H9 (cell line): ENCODE data around the gene TANGO6. TPM values are rescaled to one million over a fixed set of nuclear protein-coding genes. Genes with fewer than 3 reads are reported as not detected.

Experiments used
- DNase-seq: peaks from one replicate; pipeline ENCODE4 v3.0.0-alpha.2; 2017
- H2AFZ ChIP-seq: one replicate; pipeline ENCODE4 v1.6.1; 2013; ENCODE audit warnings: mild to moderate bottlenecking, low read length, control low read depth, moderate library complexity
- H2AK5ac ChIP-seq: 2 replicates; pipeline ENCODE4 v1.6.1; 2013; ENCODE audit warnings: low read length, control low read depth, mixed read lengths; ENCODE audit not compliant: insufficient read length
- H2BK120ac ChIP-seq: one replicate; pipeline ENCODE4 v1.6.1; 2013; ENCODE audit warnings: low read depth, mild to moderate bottlenecking, low read length, control low read depth, inconsistent platforms; ENCODE audit not compliant: poor library complexity, severe bottlenecking
- H2BK12ac ChIP-seq: 2 replicates; pipeline ENCODE4 v1.6.1; 2013; ENCODE audit warnings: low read length, control low read depth, mixed read lengths, low read depth; ENCODE audit not compliant: insufficient read length
- H2BK15ac ChIP-seq: 2 replicates; pipeline ENCODE4 v1.6.1; 2013; ENCODE audit warnings: low read depth, low read length, control low read depth
- H2BK20ac ChIP-seq: one replicate; pipeline ENCODE4 v1.6.1; 2013; ENCODE audit warnings: low read depth, mild to moderate bottlenecking, low read length, control low read depth, inconsistent platforms; ENCODE audit not compliant: poor library complexity, severe bottlenecking
- H2BK5ac ChIP-seq: 2 replicates; pipeline ENCODE4 v1.6.1; 2013; ENCODE audit warnings: low read length, control low read depth, mixed read lengths; ENCODE audit not compliant: insufficient read length
- H3K14ac ChIP-seq: 2 replicates; pipeline ENCODE4 v1.6.1; 2013; ENCODE audit warnings: low read length, control low read depth; ENCODE audit not compliant: insufficient read depth
- H3K18ac ChIP-seq: 2 replicates; pipeline ENCODE4 v1.6.1; 2013; ENCODE audit warnings: low read depth, mild to moderate bottlenecking, mixed read lengths, low read length, control low read depth; ENCODE audit not compliant: insufficient read length
- H3K23ac ChIP-seq: 2 replicates; pipeline ENCODE4 v1.6.1; 2013; ENCODE audit warnings: low read length, control low read depth, mixed read lengths, low read depth; ENCODE audit not compliant: insufficient read length
- H3K23me2 ChIP-seq: 2 replicates; pipeline ENCODE4 v1.6.1; 2013; ENCODE audit warnings: low read depth, mild to moderate bottlenecking, mixed read lengths, low read length, control low read depth; ENCODE audit not compliant: insufficient read length, poor library complexity, severe bottlenecking
- H3K27ac ChIP-seq: 2 replicates; pipeline ENCODE4 v1.5.1; 2013; ENCODE audit warnings: low read length, control low read depth, mixed read lengths, low read depth; ENCODE audit not compliant: insufficient read length
- H3K27me3 ChIP-seq: 2 replicates; pipeline ENCODE4 v1.6.1; 2013; ENCODE audit warnings: low read length, control low read depth, inconsistent platforms; ENCODE audit not compliant: insufficient read depth
- H3K4ac ChIP-seq: 2 replicates; pipeline ENCODE4 v1.6.1; 2013; ENCODE audit warnings: low read depth, mild to moderate bottlenecking, control low read depth, inconsistent platforms, low read length, moderate library complexity
- H3K4me1 ChIP-seq: 2 replicates; pipeline ENCODE4 v1.6.1; 2013; ENCODE audit warnings: low read length, control low read depth, inconsistent platforms; ENCODE audit not compliant: insufficient read depth
- H3K4me2 ChIP-seq: 2 replicates; pipeline ENCODE4 v1.6.1; 2013; ENCODE audit warnings: low read length, control low read depth, mixed read lengths; ENCODE audit not compliant: insufficient read length, insufficient read depth
- H3K56ac ChIP-seq: 2 replicates; pipeline ENCODE4 v1.6.1; 2013; ENCODE audit warnings: low read depth, mild to moderate bottlenecking, mixed read lengths, low read length, control low read depth; ENCODE audit not compliant: insufficient read length
- H3K79me1 ChIP-seq: 2 replicates; pipeline ENCODE4 v1.6.1; 2013; ENCODE audit warnings: low read depth, mild to moderate bottlenecking, moderate library complexity, low read length, control low read depth, inconsistent platforms; ENCODE audit not compliant: insufficient read depth, poor library complexity, severe bottlenecking
- H3K79me2 ChIP-seq: 2 replicates; pipeline ENCODE4 v1.6.1; 2013; ENCODE audit warnings: low read length, control low read depth, inconsistent platforms; ENCODE audit not compliant: insufficient read depth
- H3K9ac ChIP-seq: 2 replicates; pipeline ENCODE4 v1.6.1; 2013; ENCODE audit warnings: low read length, control low read depth, mixed read lengths; ENCODE audit not compliant: insufficient read length; ENCODE audit errors: extremely low read depth
- H3K9me3 ChIP-seq: one replicate; pipeline ENCODE4 v1.6.1; 2013; ENCODE audit warnings: low read depth, low read length, inconsistent platforms; ENCODE audit not compliant: control insufficient read depth
- H3T11ph ChIP-seq: one replicate; pipeline ENCODE4 v1.6.1; 2013; ENCODE audit warnings: mild to moderate bottlenecking, low read length, control low read depth, inconsistent platforms
- H4K20me1 ChIP-seq: one replicate; pipeline ENCODE4 v1.6.1; 2013; ENCODE audit not compliant: control insufficient read depth, insufficient read length, insufficient read depth
- H4K5ac ChIP-seq: 2 replicates; pipeline ENCODE4 v1.6.1; 2013; ENCODE audit warnings: low read depth, mild to moderate bottlenecking, mixed read lengths, low read length, control low read depth; ENCODE audit not compliant: insufficient read length
- H4K8ac ChIP-seq: replicated peaks from 2 replicates; pipeline ENCODE4 v1.6.1; 2013; ENCODE audit warnings: low read length, control low read depth, mixed read lengths, low read depth; ENCODE audit not compliant: insufficient read length
- H4K91ac ChIP-seq: 2 replicates; pipeline ENCODE4 v1.6.1; 2013; ENCODE audit warnings: low read depth, mild to moderate bottlenecking, moderate library complexity, mixed read lengths, low read length, control low read depth; ENCODE audit not compliant: insufficient read length
- H3K27ac Mint-ChIP-seq, 3 experiments: 2 replicates in 2 of 3; 3 replicates in 1 of 3; pipeline ENCODE4 v1.8.0; 2020 to 2021; ENCODE audit warnings: mixed read lengths in 3 of 3, mild to moderate bottlenecking in 1 of 3, moderate library complexity in 1 of 3
- H3K27me3 Mint-ChIP-seq: 2 replicates; pipeline ENCODE4 v1.8.0; 2021; ENCODE audit warnings: low read depth, mild to moderate bottlenecking, moderate library complexity, mixed read lengths
- H3K36me3 Mint-ChIP-seq, 3 experiments: 2 replicates in 2 of 3; 3 replicates in 1 of 3; pipeline ENCODE4 v1.8.0; 2020 to 2021; ENCODE audit warnings: low read depth in 3 of 3, mixed read lengths in 3 of 3; ENCODE audit not compliant: insufficient read depth in 1 of 3
- H3K4me1 Mint-ChIP-seq, 2 experiments: 2 replicates each; pipeline ENCODE4 v1.8.0; 2020; ENCODE audit warnings: mixed read lengths in 2 of 2
- H3K4me3 Mint-ChIP-seq, 2 experiments: 2 replicates in 1 of 2; 3 replicates in 1 of 2; pipeline ENCODE4 v1.8.0; 2020 to 2021; ENCODE audit warnings: mild to moderate bottlenecking in 2 of 2, mixed read lengths in 2 of 2, moderate library complexity in 1 of 2
- H3K9me3 Mint-ChIP-seq, 2 experiments: 2 replicates in 1 of 2; 3 replicates in 1 of 2; pipeline ENCODE4 v1.8.0; 2020; ENCODE audit warnings: mild to moderate bottlenecking in 2 of 2, mixed read lengths in 2 of 2, moderate library complexity in 1 of 2
- CTCF ChIP-seq: fragments of 200-600 bp; sonication (generic); conservative IDR thresholded peaks from 3 replicates; pipeline ENCODE4 v1.8.0; 2021; ENCODE audit warnings: antibody characterized with exemption, mild to moderate bottlenecking
- WGBS: extraction: QIAGEN DNeasy Blood & Tissue Kit; methylation state at CpG from one replicate; pipeline ENCODE4 v1.1.7; 2013; ENCODE audit warnings: missing lambda C conversion rate, low lambda C conversion rate, mixed read lengths; ENCODE audit not compliant: insufficient read length; ENCODE audit errors: extremely low coverage; 5-methylcytosine and 5-hydroxymethylcytosine counted together
- total RNA-seq: library from RNA; stranded (reverse); gene quantifications from 2 replicates; pipeline ENCODE4 v1.2.1, GENCODE V29; 2021

The TANGO6 gene
- total RNA-seq, 1 experiment from 2014 or later = 12.0 TPM

DNA sequence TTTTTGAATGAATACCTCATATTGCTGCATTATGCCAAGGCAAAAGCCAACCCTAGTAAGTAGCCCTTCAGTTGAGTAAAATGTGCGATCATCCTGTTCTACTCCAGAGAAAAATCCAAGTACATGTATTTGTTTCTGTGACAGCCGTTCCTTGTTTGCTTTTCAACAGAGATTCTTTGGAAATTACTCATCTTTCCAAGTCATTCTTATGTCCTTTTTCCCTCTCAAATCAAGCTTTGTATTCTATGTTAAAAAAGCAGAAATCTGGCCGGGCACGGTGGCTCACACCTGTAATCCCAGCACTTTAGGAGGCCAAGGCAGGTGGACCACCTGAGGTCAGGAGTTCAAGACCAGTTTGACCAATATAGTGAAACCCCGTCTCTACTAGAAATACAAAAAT, 149.2 kb downstream of the TANGO6 start:
- Histone ChIP-seq H3K18ac (no peak overlapping the region), H3K23ac (no peak overlapping the region), H3K4ac (no peak overlapping the region), H2AK5ac (no peak overlapping the region), H3K4me2 (no peak overlapping the region), H3K79me1 (no peaks in the 10 kb centered on the region), H4K91ac (no peak overlapping the region), H4K5ac (no peak overlapping the region), H2BK120ac (no peak overlapping the region), H3K9me3 (no peaks in the 10 kb centered on the region), H4K8ac (no peak overlapping the region), H3K14ac (no peak overlapping the region), H2BK15ac (no peak overlapping the region), H3K27ac (no peak overlapping the region), H3K23me2 (no peaks in the 10 kb centered on the region), H3T11ph (no peak overlapping the region), H4K20me1 (no peaks in the 10 kb centered on the region), H2BK5ac (no peak overlapping the region), H3K79me2 (no peaks in the 10 kb centered on the region), H2BK12ac (no peak overlapping the region), H3K27me3 (no peaks in the 10 kb centered on the region), H2BK20ac (no peak overlapping the region), H3K4me1 (peaks cover 10% of the 10 kb centered on the region; the same call in 1 of the 2 replicates), H3K56ac (no peak overlapping the region), H2AFZ (no peak overlapping the region), H3K9ac (no peak overlapping the region)
- Mint-ChIP-seq H3K4me3 (no peak overlapping the region), H3K36me3 (peaks cover 0 to 6% (median 0%) of the 10 kb centered on the region in 3 experiments; a peak in 1 of 7 replicates), H3K27ac (no peak overlapping the region), H3K9me3 (peaks cover 0 to under 1% of the 10 kb centered on the region in 2 experiments; a peak in 2 of 5 replicates), H3K4me1 (peaks cover 59 to 60% of the 10 kb centered on the region in 2 experiments), H3K27me3 (no peaks in the 10 kb centered on the region)
- no CpG with 5 or more reads among the region's 5 CpGs for WGBS
- no peak for DNase-seq
- no peak for TF ChIP-seq CTCF
